ENCODE data around the gene TTC39C.

DNA sequence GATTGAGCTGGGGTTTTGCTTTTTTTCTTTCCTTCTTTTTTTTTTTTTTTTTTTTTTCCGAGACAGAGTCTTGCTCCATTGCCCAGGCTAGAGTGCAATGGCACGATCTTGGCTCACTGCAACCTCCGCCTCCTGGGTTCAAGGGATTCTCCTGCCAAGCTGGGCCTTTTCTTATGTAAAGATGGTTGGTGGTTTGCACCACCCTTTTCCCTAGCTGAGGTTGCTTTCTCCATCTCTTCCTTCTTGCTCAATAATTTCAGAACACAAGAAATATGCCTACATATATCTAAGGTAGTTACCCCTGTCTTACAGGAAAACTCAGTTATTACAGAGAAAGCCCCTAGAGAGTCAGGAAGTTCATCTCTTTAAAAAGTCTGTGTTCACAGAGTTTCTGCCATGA is 7.0 kb downstream of the TTC39C start:
- no peak for TF ChIP-seq POLR2AphosphoS5 (IDR thresholded peaks at IDR 0.05; ENCODE audit: low read depth, low read length)
- no peak for TF ChIP-seq POLR2A (IDR thresholded peaks at IDR 0.05; ENCODE audit: low read depth, low read length)
- no peak for TF ChIP-seq TAF1 (IDR thresholded peaks at IDR 0.05; ENCODE audit: borderline replicate concordance, low read depth, low read length)

Measured in GM12892 (cell line).